HUES6 (cell line): ENCODE measurements around the gene EIF2B2.

Experiments
- H3K27ac ChIP-seq: 2 replicates; pipeline ENCODE4 v1.7.0; 2013; ENCODE audit warnings: low read depth, mild to moderate bottlenecking, low read length, inconsistent platforms
- H3K27me3 ChIP-seq: 2 replicates; pipeline ENCODE4 v1.6.1; 2013; ENCODE audit warnings: low read length; ENCODE audit not compliant: control insufficient read depth, insufficient read depth
- H3K36me3 ChIP-seq: 2 replicates; pipeline ENCODE4 v1.6.1; 2013; ENCODE audit warnings: low read length; ENCODE audit not compliant: control insufficient read depth, insufficient read depth
- H3K4me1 ChIP-seq: 2 replicates; pipeline ENCODE4 v1.6.1; 2013; ENCODE audit warnings: low read length; ENCODE audit not compliant: control insufficient read depth, insufficient read depth
- H3K4me3 ChIP-seq: 2 replicates; pipeline ENCODE4 v1.5.1; 2013; ENCODE audit warnings: low read depth, low read length
- H3K9ac ChIP-seq: one replicate; pipeline ENCODE4 v1.6.1; 2013; ENCODE audit warnings: mild to moderate bottlenecking, low read length
- H3K9me3 ChIP-seq: 2 replicates; pipeline ENCODE4 v1.6.1; 2013; ENCODE audit warnings: low read depth, low read length; ENCODE audit not compliant: control insufficient read depth, insufficient read depth

EIF2B2 gene

GRCh38 chr14:75002392-75003249 is at the start of gene EIF2B2:
TSS of gene EIF2B2 (plus strand) at chr14:75002921. CDS start at chr14:75002991, 70 bp downstream.
- H3K36me3 ChIP-seq = peaks cover 28% of the 10 kb centered on the region
- H3K4me3 ChIP-seq = peak within 1 kb of the TSS; percentile 95
- no peaks in the 10 kb centered on the region for H3K9me3 ChIP-seq
- peaks cover 11% of the 10 kb centered on the region; the same call in 1 of the 2 replicates for H3K4me1 ChIP-seq
- peak within 1 kb of the TSS; percentile 42; the same call in 1 of the 2 replicates for H3K27ac ChIP-seq
- no peaks in the 10 kb centered on the region for H3K27me3 ChIP-seq
- peak within 1 kb of the TSS; percentile 88 for H3K9ac ChIP-seq

- peak overlapping the region; percentile 70; the same call in 1 of the 2 replicates for H3K4me3 ChIP-seq
- H3K27ac ChIP-seq = no peak overlapping the region
- H3K9me3 ChIP-seq = no peaks in the 10 kb centered on the region
- peaks cover 13% of the 10 kb centered on the region for H3K27me3 ChIP-seq
- H3K9ac ChIP-seq = peak overlapping the region; percentile 43
- peaks cover 6% of the 10 kb centered on the region; the same call in 1 of the 2 replicates for H3K36me3 ChIP-seq
- H3K4me1 ChIP-seq = peaks cover 37% of the 10 kb centered on the region
Observed at GRCh38 chr14:74953686-74954085, 49.0 kb upstream of the EIF2B2 start.

GRCh38 chr14:74954232-74954946 is 48.3 kb upstream of the EIF2B2 start:
- Histone ChIP-seq H3K36me3 (no peaks in the 10 kb centered on the region), H3K27me3 (peaks cover 13% of the 10 kb centered on the region), H3K4me3 (peak overlapping the region; percentile 70), H3K27ac (no peak overlapping the region), H3K9me3 (no peaks in the 10 kb centered on the region), H3K4me1 (peaks cover 37% of the 10 kb centered on the region), H3K9ac (peak overlapping the region; percentile 43)

GRCh38 chr14:74954947-74955228 is 47.8 kb upstream of the EIF2B2 start:
- Histone ChIP-seq H3K9me3 (no peaks in the 10 kb centered on the region), H3K27ac (no peak overlapping the region), H3K9ac (peak overlapping the region; percentile 64), H3K36me3 (no peaks in the 10 kb centered on the region), H3K4me3 (peak overlapping the region; percentile 70), H3K27me3 (peaks cover 13% of the 10 kb centered on the region), H3K4me1 (peaks cover 37% of the 10 kb centered on the region)

GRCh38 chr14:74955229-74956026 is 47.3 kb upstream of the EIF2B2 start, which contains the start of gene PGF:
TSS of gene PGF (minus strand) at chr14:74955597. CDS start at chr14:74955242, 355 bp downstream.
- Histone ChIP-seq H3K27ac (no peak within 1 kb of the TSS), H3K9ac (peak within 1 kb of the TSS; percentile 64)

GRCh38 chr14:74956027-74956279 is 46.8 kb upstream of the EIF2B2 start:
- Histone ChIP-seq H3K27ac (no peak overlapping the region), H3K9me3 (no peaks in the 10 kb centered on the region), H3K27me3 (peaks cover 13% of the 10 kb centered on the region), H3K4me1 (peaks cover 33% of the 10 kb centered on the region), H3K9ac (peak overlapping the region; percentile 8), H3K36me3 (no peaks in the 10 kb centered on the region), H3K4me3 (peak overlapping the region; percentile 70)

More at GRCh38 chr14:74955229-74956026, 47.3 kb upstream of the EIF2B2 start, which contains the start of gene PGF:
- H3K9me3 ChIP-seq = no peaks in the 10 kb centered on the region
- no peaks in the 10 kb centered on the region for H3K36me3 ChIP-seq
- H3K4me3 ChIP-seq = peak within 1 kb of the TSS; percentile 70
- H3K4me1 ChIP-seq = peaks cover 37% of the 10 kb centered on the region
- H3K27me3 ChIP-seq = peaks cover 13% of the 10 kb centered on the region

- peak overlapping the region; percentile 70; the same call in 1 of the 2 replicates for H3K4me3 ChIP-seq
Observed at GRCh38 chr14:74956280-74957072, 46.2 kb upstream of the EIF2B2 start.

GRCh38 chr14:74959596-74960180 is 43.0 kb upstream of the EIF2B2 start:
- Histone ChIP-seq H3K27me3 (peaks cover 13% of the 10 kb centered on the region), H3K4me3 (no peak overlapping the region), H3K9me3 (no peaks in the 10 kb centered on the region), H3K4me1 (peaks cover 14% of the 10 kb centered on the region; the same call in 1 of the 2 replicates), H3K36me3 (no peaks in the 10 kb centered on the region), H3K9ac (no peak overlapping the region), H3K27ac (no peak overlapping the region)

More at GRCh38 chr14:74956280-74957072, 46.2 kb upstream of the EIF2B2 start:
- H3K4me1 ChIP-seq = peaks cover 28% of the 10 kb centered on the region
- H3K9me3 ChIP-seq = no peaks in the 10 kb centered on the region
- no peaks in the 10 kb centered on the region for H3K36me3 ChIP-seq
- peaks cover 13% of the 10 kb centered on the region for H3K27me3 ChIP-seq
- H3K9ac ChIP-seq = peak overlapping the region; percentile 8
- H3K27ac ChIP-seq = no peak overlapping the region

GRCh38 chr14:74960736-74961135 is 42.0 kb upstream of the EIF2B2 start:
- Histone ChIP-seq H3K27ac (no peak overlapping the region), H3K9ac (no peak overlapping the region), H3K4me3 (no peak overlapping the region), H3K9me3 (no peaks in the 10 kb centered on the region), H3K4me1 (peaks cover 10% of the 10 kb centered on the region; the same call in 1 of the 2 replicates), H3K27me3 (peaks cover 9% of the 10 kb centered on the region), H3K36me3 (no peaks in the 10 kb centered on the region)
